HepG2 (cell line): ENCODE results near the gene TMEM107. TPM values are rescaled to one million over a fixed set of nuclear protein-coding genes. Genes with fewer than 3 reads are reported as not detected.

Source experiments
- AHR ChIP-seq: IDR thresholded peaks from 2 replicates; pipeline ENCODE4 v1.6.1; 2018; ENCODE audit warnings: missing genetic modification reagents, missing compliant biosample characterization
- BATF2 ChIP-seq: sonication (generic); formaldehyde crosslinking; IDR thresholded peaks from 2 replicates; pipeline ENCODE4 v1.8.0; 2022; ENCODE audit warnings: mild to moderate bottlenecking, missing genetic modification reagents, moderate library complexity
- CBX5 ChIP-seq: sonication (generic); formaldehyde crosslinking; IDR thresholded peaks from 2 replicates; pipeline ENCODE4 v1.4.0; 2020; ENCODE audit warnings: missing genetic modification reagents, borderline replicate concordance
- CCDC6 ChIP-seq: sonication (generic); formaldehyde crosslinking; IDR thresholded peaks from 2 replicates; pipeline ENCODE4 v1.8.1; 2022; ENCODE audit warnings: mild to moderate bottlenecking, missing genetic modification reagents, moderate library complexity
- ETS1 ChIP-seq: sonication (generic); formaldehyde crosslinking; IDR thresholded peaks from 2 replicates; pipeline ENCODE4 v1.4.0; 2020; ENCODE audit warnings: missing genetic modification reagents
- FOXO1 ChIP-seq: sonication (generic); formaldehyde crosslinking; IDR thresholded peaks from 2 replicates; pipeline ENCODE4 v1.4.0; 2020; ENCODE audit warnings: missing genetic modification reagents
- HMGA1 ChIP-seq: sonication (generic); formaldehyde crosslinking; conservative IDR thresholded peaks from 2 replicates; pipeline ENCODE4 v1.4.0; 2020; ENCODE audit warnings: missing genetic modification reagents
- IKZF1 ChIP-seq: fragments of 450-650 bp; IDR thresholded peaks from 2 replicates; pipeline ENCODE4 v1.7.1; 2016
- PRDM15 ChIP-seq: sonication (generic); formaldehyde crosslinking; IDR thresholded peaks from 2 replicates; pipeline ENCODE4 v1.4.0; 2020; ENCODE audit warnings: missing genetic modification reagents
- TBP ChIP-seq: sonication (generic); formaldehyde crosslinking; IDR thresholded peaks from 2 replicates; pipeline ENCODE4 v1.5.0; 2020; ENCODE audit warnings: missing genetic modification reagents
- ZFP36L2 ChIP-seq: sonication (generic); formaldehyde crosslinking; IDR thresholded peaks from 2 replicates; pipeline ENCODE4 v1.4.0; 2020; ENCODE audit warnings: missing genetic modification reagents
- ZNF256 ChIP-seq: sonication (generic); formaldehyde crosslinking; conservative IDR thresholded peaks from 2 replicates; pipeline ENCODE4 v1.4.0; 2020; ENCODE audit warnings: missing genetic modification reagents
- ZNF451 ChIP-seq: sonication (generic); formaldehyde crosslinking; IDR thresholded peaks from 2 replicates; pipeline ENCODE4 v1.5.0; 2020; ENCODE audit warnings: mild to moderate bottlenecking, missing genetic modification reagents
- ZNF724P ChIP-seq: sonication (generic); formaldehyde crosslinking; IDR thresholded peaks from 2 replicates; pipeline ENCODE4 v1.8.0; 2022; ENCODE audit warnings: missing genetic modification reagents, borderline replicate concordance
- ZNF75D ChIP-seq: sonication (generic); formaldehyde crosslinking; IDR thresholded peaks from 2 replicates; pipeline ENCODE4 v1.8.1; 2023; ENCODE audit warnings: missing genetic modification reagents, mild to moderate bottlenecking, borderline replicate concordance
- polyA plus RNA-seq, 8 experiments: library from polyadenylated mRNA; depleted of rRNA in 3 of 8; stranded (reverse) in 7 of 8; unstranded in 1 of 8; fragments of >200 nt; fragmentation: Illumina TruSeq in 4 of 8; extraction: Trizol in 4 of 8; gene quantifications; 2 replicates each; pipeline versions ENCODE4 v1.2.1 to v1.2.3, GENCODE V29; 2011 to 2016; ENCODE audit warnings: low read depth in 4 of 8, missing spikeins in 1 of 8, mixed read lengths in 1 of 8; ENCODE audit not compliant: insufficient read depth in 1 of 8
- total RNA-seq, 5 experiments: library from RNA; depleted of rRNA; stranded (reverse); fragments of >200 nt; fragmentation: Illumina TruSeq; extraction: Trizol; gene quantifications; 2 replicates each; pipeline ENCODE4 v1.2.3, GENCODE V29; 2016; ENCODE audit warnings: low read depth in 1 of 5
- TF ChIP-seq, protein P1 (sequence below): sonication (generic); formaldehyde crosslinking; IDR thresholded peaks from 2 replicates; pipeline ENCODE4 v1.5.0; 2020; ENCODE audit warnings: mild to moderate bottlenecking, missing genetic modification reagents
- TF ChIP-seq, protein P2 (sequence below): sonication (generic); formaldehyde crosslinking; IDR thresholded peaks from 2 replicates; pipeline ENCODE4 v1.4.0; 2020; ENCODE audit warnings: mild to moderate bottlenecking, missing genetic modification reagents
- TF ChIP-seq, protein P3 (sequence below): IDR thresholded peaks from 2 replicates; pipeline ENCODE4 v1.6.1; 2012; ENCODE audit warnings: inconsistent platforms

Gene TMEM107
- total and polyA plus RNA-seq, 2 of the 13 experiments (the other 11 are each of a cell fraction or from before 2014, with no cell fraction given) = 7.2 to 15.3 TPM

DNA sequence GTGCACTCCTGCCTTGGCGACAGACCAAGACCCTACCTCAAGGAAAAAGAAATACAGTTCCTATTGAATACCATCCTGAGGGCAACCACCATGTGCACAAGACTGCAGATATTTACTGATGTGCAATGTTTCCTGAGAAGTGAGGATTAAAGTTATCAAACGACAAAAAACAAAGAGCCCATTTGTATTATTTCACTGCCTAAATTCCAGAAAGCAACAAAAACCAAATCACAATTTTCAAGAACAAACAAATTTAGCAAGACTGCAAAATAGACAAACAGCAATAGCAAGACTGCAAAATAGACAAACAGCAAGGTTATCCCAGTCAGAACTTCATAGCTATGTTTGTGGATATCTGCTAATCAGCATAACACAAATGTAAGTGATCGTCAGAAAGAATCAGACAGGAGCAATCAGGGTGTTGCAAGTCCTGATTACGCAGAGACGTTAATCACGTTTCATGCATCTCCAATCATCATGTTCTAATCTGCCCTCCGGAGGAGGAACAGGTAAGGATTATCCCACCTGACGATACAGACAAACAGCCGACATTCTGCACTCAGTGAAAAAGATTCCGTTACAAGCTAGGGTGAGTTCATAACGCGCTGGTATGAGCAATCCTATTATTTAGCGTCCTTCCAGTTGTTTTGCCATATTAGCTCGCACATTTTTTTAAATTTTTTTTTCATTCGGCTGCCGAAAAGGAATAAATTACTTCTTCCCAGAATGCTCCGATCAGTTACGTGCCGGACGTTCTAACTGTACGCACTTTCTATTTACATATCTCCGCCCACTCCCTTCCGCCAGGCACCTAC is 2.9 kb downstream of the TMEM107 start (continued):
- peak; percentile 92; the same call in 1 of the 2 replicates for TF ChIP-seq ZNF256 (CRISPR knock-in tag)
- TF ChIP-seq ZNF451 (CRISPR knock-in tag) = no peak
- TF ChIP-seq, protein P1, sequence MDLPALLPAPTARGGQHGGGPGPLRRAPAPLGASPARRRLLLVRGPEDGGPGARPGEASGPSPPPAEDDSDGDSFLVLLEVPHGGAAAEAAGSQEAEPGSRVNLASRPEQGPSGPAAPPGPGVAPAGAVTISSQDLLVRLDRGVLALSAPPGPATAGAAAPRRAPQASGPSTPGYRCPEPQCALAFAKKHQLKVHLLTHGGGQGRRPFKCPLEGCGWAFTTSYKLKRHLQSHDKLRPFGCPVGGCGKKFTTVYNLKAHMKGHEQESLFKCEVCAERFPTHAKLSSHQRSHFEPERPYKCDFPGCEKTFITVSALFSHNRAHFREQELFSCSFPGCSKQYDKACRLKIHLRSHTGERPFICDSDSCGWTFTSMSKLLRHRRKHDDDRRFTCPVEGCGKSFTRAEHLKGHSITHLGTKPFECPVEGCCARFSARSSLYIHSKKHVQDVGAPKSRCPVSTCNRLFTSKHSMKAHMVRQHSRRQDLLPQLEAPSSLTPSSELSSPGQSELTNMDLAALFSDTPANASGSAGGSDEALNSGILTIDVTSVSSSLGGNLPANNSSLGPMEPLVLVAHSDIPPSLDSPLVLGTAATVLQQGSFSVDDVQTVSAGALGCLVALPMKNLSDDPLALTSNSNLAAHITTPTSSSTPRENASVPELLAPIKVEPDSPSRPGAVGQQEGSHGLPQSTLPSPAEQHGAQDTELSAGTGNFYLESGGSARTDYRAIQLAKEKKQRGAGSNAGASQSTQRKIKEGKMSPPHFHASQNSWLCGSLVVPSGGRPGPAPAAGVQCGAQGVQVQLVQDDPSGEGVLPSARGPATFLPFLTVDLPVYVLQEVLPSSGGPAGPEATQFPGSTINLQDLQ (CRISPR knock-in tag) = peak; percentile 84; the same call in 1 of the 2 replicates
- TF ChIP-seq AHR (CRISPR knock-in tag) = peak; percentile 77; the same call in 1 of the 2 replicates
- TF ChIP-seq BATF2 (CRISPR knock-in tag) = peak; percentile 79; the same call in 1 of the 2 replicates
- no peak for TF ChIP-seq ZNF75D (CRISPR knock-in tag)
- TF ChIP-seq, protein P2, sequence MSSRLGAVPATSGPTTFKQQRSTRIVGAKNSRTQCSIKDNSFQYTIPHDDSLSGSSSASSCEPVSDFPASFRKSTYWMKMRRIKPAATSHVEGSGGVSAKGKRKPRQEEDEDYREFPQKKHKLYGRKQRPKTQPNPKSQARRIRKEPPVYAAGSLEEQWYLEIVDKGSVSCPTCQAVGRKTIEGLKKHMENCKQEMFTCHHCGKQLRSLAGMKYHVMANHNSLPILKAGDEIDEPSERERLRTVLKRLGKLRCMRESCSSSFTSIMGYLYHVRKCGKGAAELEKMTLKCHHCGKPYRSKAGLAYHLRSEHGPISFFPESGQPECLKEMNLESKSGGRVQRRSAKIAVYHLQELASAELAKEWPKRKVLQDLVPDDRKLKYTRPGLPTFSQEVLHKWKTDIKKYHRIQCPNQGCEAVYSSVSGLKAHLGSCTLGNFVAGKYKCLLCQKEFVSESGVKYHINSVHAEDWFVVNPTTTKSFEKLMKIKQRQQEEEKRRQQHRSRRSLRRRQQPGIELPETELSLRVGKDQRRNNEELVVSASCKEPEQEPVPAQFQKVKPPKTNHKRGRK = no peak
- TF ChIP-seq IKZF1 = no peak
- TF ChIP-seq CBX5 = peak; percentile 92
- TF ChIP-seq ETS1 = peak; percentile 94; the same call in 1 of the 2 replicates
- TF ChIP-seq FOXO1 = peak; percentile 66
- peak; percentile 83; the same call in 1 of the 2 replicates for TF ChIP-seq ZFP36L2
- TF ChIP-seq TBP = peak; percentile 100; the same call in 1 of the 2 replicates
- no peak for TF ChIP-seq HMGA1
- TF ChIP-seq PRDM15 (CRISPR knock-in tag) = peak; percentile 77
- TF ChIP-seq ZNF724P = peak; percentile 86; the same call in 1 of the 2 replicates
- TF ChIP-seq CCDC6 (CRISPR knock-in tag) = peak; percentile 91
- TF ChIP-seq, protein P3, sequence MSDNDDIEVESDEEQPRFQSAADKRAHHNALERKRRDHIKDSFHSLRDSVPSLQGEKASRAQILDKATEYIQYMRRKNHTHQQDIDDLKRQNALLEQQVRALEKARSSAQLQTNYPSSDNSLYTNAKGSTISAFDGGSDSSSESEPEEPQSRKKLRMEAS = peak; percentile 79
